GM19099 (cell line): Measurements from ENCODE around the gene HBE1.

Source experiments
- POLR2A ChIP-seq: IDR thresholded peaks from 3 replicates; pipeline ENCODE4 v1.6.1; 2011; ENCODE audit warnings: low read depth; ENCODE audit not compliant: insufficient read length; ENCODE audit errors: extremely low read depth

The HBE1 gene

DNA sequence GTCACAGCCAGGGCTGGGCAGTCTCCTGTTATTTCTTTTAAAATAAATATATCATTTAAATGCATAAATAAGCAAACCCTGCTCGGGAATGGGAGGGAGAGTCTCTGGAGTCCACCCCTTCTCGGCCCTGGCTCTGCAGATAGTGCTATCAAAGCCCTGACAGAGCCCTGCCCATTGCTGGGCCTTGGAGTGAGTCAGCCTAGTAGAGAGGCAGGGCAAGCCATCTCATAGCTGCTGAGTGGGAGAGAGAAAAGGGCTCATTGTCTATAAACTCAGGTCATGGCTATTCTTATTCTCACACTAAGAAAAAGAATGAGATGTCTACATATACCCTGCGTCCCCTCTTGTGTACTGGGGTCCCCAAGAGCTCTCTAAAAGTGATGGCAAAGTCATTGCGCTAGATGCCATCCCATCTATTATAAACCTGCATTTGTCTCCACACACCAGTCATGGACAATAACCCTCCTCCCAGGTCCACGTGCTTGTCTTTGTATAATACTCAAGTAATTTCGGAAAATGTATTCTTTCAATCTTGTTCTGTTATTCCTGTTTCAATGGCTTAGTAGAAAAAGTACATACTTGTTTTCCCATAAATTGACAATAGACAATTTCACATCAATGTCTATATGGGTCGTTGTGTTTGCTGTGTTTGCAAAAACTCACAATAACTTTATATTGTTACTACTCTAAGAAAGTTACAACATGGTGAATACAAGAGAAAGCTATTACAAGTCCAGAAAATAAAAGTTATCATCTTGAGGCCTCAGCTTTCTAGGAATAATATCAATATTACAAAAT lies 18.6 kb upstream of the HBE1 start:
- no peak for TF ChIP-seq POLR2A

DNA sequence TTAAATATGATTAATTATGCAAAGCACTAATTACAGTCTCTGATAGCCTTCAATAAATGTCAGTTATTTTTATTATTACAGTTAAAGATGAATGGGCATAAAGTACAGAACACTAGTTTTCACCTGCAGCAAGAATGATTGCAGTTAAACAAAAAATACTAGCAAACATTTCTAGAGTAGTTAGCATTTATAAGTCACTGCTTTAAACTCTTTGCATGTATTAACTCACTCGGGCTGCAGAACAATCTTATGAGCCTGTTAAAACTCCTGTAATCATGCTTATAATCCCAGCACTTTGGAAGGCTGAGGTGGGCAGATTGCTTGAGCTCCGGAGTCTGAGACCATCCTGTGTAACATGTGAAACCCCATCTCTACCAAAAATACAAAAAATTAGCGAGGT lies 17.2 kb upstream of the HBE1 start:
- TF ChIP-seq POLR2A, result no peak

DNA sequence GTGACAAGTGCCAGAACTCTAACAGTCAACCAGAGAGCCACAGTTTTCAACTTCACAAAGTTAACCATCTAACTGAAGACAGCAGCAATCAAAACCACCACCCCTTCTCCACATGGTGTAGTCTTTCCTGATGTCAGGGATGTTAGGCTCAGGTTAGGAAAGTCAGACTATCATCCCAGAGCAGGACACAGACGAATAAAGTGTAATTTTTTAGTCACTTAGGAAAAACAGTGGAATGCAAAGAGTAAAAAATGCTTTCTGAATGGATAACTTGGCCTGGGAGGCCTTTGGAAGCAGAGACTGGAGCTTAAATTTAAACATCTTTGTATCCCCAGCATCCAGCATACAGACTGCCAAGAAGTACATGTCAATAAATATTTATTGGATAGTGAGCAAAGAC lies 16.6 kb upstream of the HBE1 start:
- TF ChIP-seq POLR2A, result no peak

DNA sequence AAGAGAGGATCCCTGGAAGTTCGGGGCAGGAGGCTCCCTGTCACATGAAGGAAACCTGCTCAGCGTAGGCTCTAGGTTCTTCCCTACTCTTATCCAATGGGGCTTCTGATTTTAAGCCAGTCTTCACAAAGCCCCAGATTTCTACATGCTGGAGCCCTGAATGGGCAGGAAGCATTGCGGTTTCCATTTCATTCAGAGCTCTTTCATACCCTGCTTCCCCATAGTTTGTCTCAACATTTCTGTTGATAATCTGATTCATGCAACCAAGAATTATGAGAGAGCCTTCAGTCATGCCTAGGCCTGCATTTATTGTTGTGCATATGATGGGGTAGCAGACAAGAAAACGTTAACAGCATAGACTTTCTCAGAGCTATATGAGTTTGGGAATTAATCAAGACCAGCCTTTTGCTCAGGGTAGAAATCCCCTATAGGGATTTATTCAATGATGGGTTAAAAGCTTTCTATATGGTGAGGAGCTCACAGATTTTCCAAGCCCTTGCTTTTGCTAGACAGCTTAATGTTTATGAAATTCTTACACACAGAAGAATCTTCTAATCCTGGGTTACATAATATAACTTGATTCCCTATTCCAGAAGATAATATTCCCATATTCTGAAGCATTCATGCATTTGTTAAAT lies 16.1 kb upstream of the HBE1 start:
- TF ChIP-seq POLR2A, result no peak

DNA sequence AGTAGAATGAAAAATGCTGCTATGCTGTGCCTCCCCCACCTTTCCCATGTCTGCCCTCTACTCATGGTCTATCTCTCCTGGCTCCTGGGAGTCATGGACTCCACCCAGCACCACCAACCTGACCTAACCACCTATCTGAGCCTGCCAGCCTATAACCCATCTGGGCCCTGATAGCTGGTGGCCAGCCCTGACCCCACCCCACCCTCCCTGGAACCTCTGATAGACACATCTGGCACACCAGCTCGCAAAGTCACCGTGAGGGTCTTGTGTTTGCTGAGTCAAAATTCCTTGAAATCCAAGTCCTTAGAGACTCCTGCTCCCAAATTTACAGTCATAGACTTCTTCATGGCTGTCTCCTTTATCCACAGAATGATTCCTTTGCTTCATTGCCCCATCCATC lies 14.9 kb upstream of the HBE1 start:
- TF ChIP-seq POLR2A, result no peak

DNA sequence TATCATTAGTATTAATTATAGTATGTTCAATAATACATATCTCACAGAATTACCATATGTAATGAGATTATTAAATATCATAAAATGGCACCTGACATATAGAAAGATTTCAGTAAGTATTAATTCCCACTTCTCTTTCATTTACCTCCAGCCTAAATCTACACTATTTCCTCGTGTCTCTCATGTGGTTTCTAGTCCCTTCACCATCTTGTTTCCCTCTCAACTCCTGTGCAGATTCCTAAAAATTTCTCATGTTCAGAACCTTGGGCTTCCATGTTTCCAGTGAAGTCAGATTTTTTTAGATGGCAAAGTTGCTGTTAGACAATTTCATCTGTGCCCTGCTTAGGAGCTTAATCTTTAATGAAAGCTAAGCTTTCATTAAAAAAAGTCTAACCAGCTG lies 14.1 kb upstream of the HBE1 start:
- TF ChIP-seq POLR2A, result no peak

DNA sequence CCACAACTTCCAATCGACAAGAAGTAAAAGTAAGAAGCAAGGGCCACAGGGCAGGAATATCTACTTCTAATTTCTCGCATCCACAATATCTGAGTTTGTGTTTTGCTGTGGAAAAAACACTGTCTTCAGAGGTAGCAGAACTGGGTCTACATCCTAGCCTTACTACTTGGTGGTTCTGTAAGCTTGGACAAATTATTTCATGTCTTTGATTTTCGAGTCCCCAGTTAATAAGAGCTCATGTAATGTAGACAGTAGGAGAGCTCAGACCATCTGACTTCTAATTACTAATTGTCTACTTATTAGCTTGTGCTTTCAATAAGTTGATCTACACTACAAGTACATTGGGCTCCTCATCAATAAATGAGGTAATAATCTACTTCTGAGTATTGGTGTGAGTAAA lies 13.3 kb upstream of the HBE1 start:
- no peak for TF ChIP-seq POLR2A

DNA sequence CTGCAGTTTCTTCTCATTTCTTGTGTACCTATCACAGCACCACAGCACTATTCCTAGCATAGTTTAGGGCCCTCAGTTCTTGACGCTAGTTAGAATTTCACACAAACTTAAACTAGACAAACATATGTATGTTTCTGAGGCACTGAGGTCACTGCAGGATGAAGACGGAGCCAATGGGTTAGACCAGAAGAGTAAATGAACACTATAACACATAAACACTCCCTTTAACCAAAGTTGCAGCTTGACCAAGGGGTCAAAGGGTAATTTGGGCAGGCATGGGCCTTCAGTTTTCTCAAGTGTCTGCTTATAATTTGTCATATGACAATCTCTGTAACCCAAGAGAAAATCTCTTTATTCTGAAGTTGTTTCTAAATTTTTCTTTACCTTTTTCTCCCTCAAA lies 12.9 kb upstream of the HBE1 start:
- no peak for TF ChIP-seq POLR2A

DNA sequence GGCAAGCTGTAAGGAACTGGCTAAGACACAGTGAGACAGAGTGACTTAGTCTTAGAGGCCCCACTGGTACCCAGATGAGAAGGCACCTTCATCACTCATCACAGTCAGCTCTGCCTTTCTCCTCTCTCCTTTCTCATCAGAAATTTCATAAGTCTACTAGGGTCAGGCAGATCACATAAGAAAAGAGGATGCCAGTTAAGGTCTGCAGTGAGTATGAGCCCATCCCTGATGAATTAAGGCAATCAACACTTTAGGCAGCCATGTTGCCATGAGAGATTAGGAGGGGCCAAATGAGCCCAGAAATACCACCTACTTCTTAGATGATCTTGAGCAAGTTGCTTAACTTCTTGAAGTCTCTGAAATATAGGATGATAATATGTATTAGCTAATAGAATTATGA lies 11.9 kb upstream of the HBE1 start:
- no peak for TF ChIP-seq POLR2A

DNA sequence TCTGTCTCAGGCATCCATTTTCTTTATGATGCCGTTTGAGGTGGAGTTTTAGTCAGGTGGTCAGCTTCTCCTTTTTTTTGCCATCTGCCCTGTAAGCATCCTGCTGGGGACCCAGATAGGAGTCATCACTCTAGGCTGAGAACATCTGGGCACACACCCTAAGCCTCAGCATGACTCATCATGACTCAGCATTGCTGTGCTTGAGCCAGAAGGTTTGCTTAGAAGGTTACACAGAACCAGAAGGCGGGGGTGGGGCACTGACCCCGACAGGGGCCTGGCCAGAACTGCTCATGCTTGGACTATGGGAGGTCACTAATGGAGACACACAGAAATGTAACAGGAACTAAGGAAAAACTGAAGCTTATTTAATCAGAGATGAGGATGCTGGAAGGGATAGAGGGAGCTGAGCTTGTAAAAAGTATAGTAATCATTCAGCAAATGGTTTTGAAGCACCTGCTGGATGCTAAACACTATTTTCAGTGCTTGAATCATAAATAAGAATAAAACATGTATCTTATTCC lies 10.9 kb upstream of the HBE1 start:
- TF ChIP-seq POLR2A, result no peak

DNA sequence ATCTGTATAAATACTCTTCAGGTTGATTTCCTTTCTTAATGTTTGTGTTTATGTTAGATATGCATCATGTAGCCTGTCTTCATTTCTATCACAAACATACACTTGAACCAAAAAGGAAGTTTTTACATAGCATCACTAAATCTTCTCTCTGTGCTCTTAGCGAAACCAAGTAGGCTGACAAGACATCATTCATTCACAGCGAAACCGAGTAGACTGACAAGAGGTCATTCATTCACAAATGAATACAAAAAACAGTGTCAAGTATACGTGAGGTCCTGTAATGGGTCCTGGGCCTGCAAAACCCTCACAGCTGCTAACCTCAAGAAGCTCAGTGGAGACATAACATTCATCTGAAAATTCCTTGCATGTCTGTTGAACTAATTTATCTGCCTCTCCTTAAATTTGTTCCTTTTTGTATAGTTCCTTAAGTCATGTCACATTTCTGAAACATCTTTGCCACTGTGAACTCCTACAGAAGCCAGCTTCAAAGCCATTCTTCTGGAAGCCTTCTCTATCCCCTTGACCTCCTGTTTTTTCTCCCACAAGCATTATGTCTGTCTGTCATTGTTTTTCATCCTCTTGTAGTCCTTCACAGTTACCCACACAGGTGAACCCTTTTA lies 9.8 kb upstream of the HBE1 start:
- no peak for TF ChIP-seq POLR2A

DNA sequence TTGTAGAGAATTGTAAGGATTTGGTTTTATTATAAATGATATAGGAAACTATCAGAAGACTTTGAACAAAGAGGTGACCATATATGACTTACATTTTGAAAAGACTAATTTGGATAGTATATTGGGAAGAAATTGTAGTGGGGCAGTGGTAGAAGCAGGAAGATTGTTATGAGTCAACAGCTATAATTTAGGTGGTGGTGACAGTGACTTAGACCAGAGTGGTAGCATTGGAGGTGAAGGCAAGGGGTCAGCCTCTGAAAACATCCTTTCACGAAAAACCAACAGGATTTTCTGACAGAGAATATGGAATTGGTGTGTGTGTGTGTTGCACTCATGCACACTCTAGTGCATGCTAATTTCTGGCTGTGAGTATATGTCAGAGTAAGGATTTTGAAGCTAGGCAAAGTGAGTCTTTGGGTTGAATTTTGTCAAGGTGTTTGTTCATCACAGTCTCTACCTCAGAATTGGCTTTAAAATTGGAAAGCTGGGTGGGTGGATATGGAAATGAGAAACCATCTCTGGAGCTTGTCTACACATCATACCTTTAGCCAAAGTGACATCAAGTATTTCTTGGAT lies 8.2 kb upstream of the HBE1 start:
- TF ChIP-seq POLR2A, result no peak

DNA sequence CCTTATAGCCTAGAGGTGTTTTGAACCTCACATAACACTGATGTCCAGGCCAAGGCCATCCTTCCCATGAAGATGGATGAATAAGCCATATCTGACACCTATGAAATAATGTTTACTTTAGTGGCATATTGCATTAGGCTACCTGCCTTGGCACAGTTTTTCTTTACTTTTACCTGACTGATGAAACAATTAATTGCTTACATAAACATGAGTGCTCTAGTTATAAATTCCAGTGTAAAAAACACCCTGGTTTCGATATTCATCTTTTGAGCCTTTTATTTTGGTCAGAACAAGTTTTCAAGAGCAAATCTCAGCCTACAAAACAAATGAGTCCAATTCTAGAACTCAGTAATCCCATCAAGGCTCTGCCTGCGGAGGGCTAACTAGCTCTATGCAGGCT lies 7.0 kb upstream of the HBE1 start:
- TF ChIP-seq POLR2A, result no peak

DNA sequence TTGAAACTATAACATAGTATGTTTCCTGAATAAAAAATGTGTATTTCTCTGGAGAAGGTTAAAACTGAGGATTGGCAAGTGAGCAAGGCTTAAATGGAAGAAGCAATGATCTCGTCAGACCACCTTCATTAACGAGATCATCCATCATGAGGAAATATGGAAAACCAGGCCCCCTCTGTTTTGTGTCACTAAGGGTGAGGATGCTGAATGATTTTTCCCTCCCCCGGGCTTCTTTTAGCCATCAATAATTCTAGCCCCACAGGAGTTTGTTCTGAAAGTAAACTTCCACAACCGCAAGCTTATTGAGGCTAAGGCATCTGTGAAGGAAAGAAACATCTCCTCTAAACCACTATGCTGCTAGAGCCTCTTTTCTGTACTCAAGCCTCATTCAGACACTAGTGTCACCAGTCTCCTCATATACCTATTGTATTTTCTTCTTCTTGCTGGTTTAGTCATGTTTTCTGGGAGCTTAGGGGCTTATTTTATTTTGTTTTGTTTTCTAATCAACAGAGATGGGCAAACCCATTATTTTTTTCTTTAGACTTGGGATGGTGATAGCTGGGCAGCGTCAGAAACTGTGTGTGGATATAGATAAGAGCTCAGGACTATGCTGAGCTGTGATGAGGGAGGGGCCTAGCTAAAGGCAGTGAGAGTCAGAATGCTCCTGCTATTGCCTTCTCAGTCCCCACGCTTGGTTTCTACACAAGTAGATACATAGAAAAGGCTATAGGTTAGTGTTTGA lies 5.8 kb upstream of the HBE1 start:
- TF ChIP-seq POLR2A, result no peak

DNA sequence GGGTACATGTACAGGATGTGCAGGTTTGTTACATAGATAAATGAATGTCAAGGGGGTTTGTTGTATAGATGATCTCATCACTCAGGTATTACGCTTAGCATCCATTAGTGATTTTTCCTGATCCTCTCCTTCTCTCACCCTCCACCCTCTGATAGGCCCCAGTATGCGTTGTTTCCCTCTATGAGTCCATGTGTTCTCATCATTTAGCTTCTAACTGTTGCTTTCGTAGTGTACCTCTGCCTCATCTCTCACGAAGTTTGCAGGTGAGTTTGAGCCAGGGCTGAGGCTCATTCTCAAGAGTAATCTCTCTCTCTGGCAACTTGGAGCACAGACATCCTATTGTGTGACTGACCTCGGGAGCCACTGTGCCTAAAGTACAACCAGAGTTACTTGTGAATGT lies 4.7 kb upstream of the HBE1 start:
- TF ChIP-seq POLR2A, result no peak
